ENCODE measurements around the gene NHLH1. TPM values are rescaled to one million over a fixed set of nuclear protein-coding genes. Genes with fewer than 3 reads are reported as not detected.
A peak's percentile ranks its signal among the peaks of the same experiment; 100 is the strongest.

NHLH1 gene
- total RNA-seq, 1 experiment from 2014 or later = 0.43 TPM

GRCh38 chr1:160361814-160362167, 5.1 kb upstream of the NHLH1 start:
- peaks cover 7% of the 10 kb centered on the region for H3K36me3 ChIP-seq (ENCODE audit: insufficient read depth, low read length, poor library complexity, severe bottlenecking)
- H3K4me1 ChIP-seq (ENCODE audit: insufficient read depth, low read length, poor library complexity, severe bottlenecking) = peaks cover 16% of the 10 kb centered on the region
- intact Hi-C loops (cut with micrococcal nuclease; ENCODE audit: unreplicated experiment) = no loop called here
- DNase-seq (ENCODE audit: low spot score) = no peak
- TF ChIP-seq CTCF (conservative IDR thresholded peaks at IDR 0.05; ENCODE audit: low read depth, low read length) (no peak), EZH2 (IDR thresholded peaks at IDR 0.05; ENCODE audit: borderline replicate concordance, low read depth, low read length, poor library complexity, severe bottlenecking) (no peak)
- ChIA-PET CTCF (no interaction called here), POLR2A (ENCODE audit: low non-redundant PET) (no interaction called here)
- H3K27me3 ChIP-seq (replicated peaks; ENCODE audit: insufficient read depth, low read depth, low read length, poor library complexity) = no peaks in the 10 kb centered on the region
- BruUV-seq (replicated peaks) = no TSS peak
- no peaks in the 10 kb centered on the region for H3K9me3 ChIP-seq (ENCODE audit: low read depth, low read length, poor library complexity, severe bottlenecking)
- no peak overlapping the region for H3K4me3 ChIP-seq (ENCODE audit: low read depth, low read length, poor library complexity, severe bottlenecking)
- H3K27ac ChIP-seq (ENCODE audit: low read depth, low read length, poor library complexity, severe bottlenecking) = peak overlapping the region; percentile 67

GRCh38 chr1:160362168-160362957, 4.5 kb upstream of the NHLH1 start:
- Histone ChIP-seq H3K9me3 (ENCODE audit: low read depth, low read length, poor library complexity, severe bottlenecking) (no peaks in the 10 kb centered on the region), H3K27ac (ENCODE audit: low read depth, low read length, poor library complexity, severe bottlenecking) (peak overlapping the region; percentile 67), H3K36me3 (ENCODE audit: insufficient read depth, low read length, poor library complexity, severe bottlenecking) (peaks cover 7% of the 10 kb centered on the region), H3K4me3 (ENCODE audit: low read depth, low read length, poor library complexity, severe bottlenecking) (no peak overlapping the region), H3K4me1 (ENCODE audit: insufficient read depth, low read length, poor library complexity, severe bottlenecking) (peaks cover 16% of the 10 kb centered on the region), H3K27me3 (replicated peaks; ENCODE audit: insufficient read depth, low read depth, low read length, poor library complexity) (no peaks in the 10 kb centered on the region)
- no peak for DNase-seq (ENCODE audit: low spot score)
- ChIA-PET POLR2A (ENCODE audit: low non-redundant PET) (no interaction called here), CTCF (interaction anchor here (0.6 kb wide), 1 partner anchor 71 kb away, joined by 3 read pairs; no protein-coding TSS in a partner anchor)
- TF ChIP-seq CTCF (conservative IDR thresholded peaks at IDR 0.05; ENCODE audit: low read depth, low read length) (no peak), EZH2 (IDR thresholded peaks at IDR 0.05; ENCODE audit: borderline replicate concordance, low read depth, low read length, poor library complexity, severe bottlenecking) (no peak)
- BruUV-seq (replicated peaks) = no TSS peak
- intact Hi-C loops (cut with micrococcal nuclease; ENCODE audit: unreplicated experiment) = no loop called here

GRCh38 chr1:160363010-160363409, 3.9 kb upstream of the NHLH1 start:
- no TSS peak for BruUV-seq (replicated peaks)

More at GRCh38 chr1:160363010-160363409, 3.9 kb upstream of the NHLH1 start:
- no peak for DNase-seq (ENCODE audit: low spot score)
- H3K36me3 ChIP-seq (ENCODE audit: insufficient read depth, low read length, poor library complexity, severe bottlenecking) = peaks cover under 1% of the 10 kb centered on the region
- CTCF ChIA-PET = no interaction called here
- TF ChIP-seq EZH2 (IDR thresholded peaks at IDR 0.05; ENCODE audit: borderline replicate concordance, low read depth, low read length, poor library complexity, severe bottlenecking) (no peak), CTCF (conservative IDR thresholded peaks at IDR 0.05; ENCODE audit: low read depth, low read length) (no peak)
- H3K9me3 ChIP-seq (ENCODE audit: low read depth, low read length, poor library complexity, severe bottlenecking) = no peaks in the 10 kb centered on the region
- H3K4me3 ChIP-seq (ENCODE audit: low read depth, low read length, poor library complexity, severe bottlenecking) = no peak overlapping the region
- H3K27me3 ChIP-seq (replicated peaks; ENCODE audit: insufficient read depth, low read depth, low read length, poor library complexity) = no peaks in the 10 kb centered on the region
- peaks cover 16% of the 10 kb centered on the region for H3K4me1 ChIP-seq (ENCODE audit: insufficient read depth, low read length, poor library complexity, severe bottlenecking)
- peak overlapping the region; percentile 27 for H3K27ac ChIP-seq (ENCODE audit: low read depth, low read length, poor library complexity, severe bottlenecking)
- POLR2A ChIA-PET (ENCODE audit: low non-redundant PET) = no interaction called here
- intact Hi-C loops (cut with micrococcal nuclease; ENCODE audit: unreplicated experiment) = no loop called here
